ENCODE results near the gene LRCOL1.

The LRCOL1 gene

GRCh38 chr12:132618683-132619043 lies 8.3 kb upstream of the LRCOL1 start, which contains the start of gene P2RX2:
P2RX2 (plus strand) TSS chr12:132618776; CDS start chr12:132618817, 41 bp downstream.
- no peak for DNase-seq

DNA sequence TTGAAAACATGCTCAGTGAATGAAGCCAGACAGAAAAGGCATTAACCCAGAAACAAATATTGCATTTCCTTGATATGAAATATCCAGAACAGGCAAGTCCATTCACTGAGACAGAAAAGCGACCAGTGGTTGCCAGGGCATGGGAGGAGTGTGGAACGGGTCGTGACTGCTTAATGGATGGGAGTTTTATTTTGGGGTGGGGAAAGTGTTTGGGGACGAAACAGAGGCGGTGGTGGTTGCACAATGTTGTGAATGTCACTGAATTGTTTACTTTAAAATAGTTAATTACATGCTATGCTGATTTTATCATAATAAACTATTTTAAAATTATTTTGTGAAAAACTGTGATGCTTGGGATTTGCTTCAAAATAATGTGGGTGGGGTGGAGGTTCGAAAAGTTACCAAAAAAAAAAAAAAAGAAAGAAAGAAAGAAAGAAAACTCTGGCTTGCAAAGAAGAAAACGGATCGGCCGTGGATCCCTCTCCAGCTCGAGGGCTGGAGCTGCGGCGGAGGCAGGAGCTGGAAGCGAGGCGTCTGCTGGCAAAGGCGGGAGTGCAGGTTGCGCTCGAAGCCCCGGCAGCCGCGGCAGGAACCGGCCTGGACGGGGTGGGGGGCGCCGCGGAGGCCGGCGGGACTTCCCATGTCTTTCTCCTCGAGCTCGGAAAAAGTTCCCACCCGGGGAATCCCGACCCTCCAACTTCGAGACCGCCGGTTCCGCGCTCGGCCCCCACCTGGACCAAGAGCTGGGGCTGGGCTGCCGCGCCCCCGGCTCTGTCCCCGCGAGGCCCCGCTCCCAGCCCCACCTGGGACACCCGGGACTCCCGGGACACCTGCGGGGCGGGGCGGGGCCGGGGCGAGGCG lies 7.7 kb upstream of the LRCOL1 start:
- DNase-seq = no peak

- DNase-seq = no peak
These were observed 6.8 kb upstream of the LRCOL1 start for GRCh38 chr12:132617135-132617701.

DNA sequence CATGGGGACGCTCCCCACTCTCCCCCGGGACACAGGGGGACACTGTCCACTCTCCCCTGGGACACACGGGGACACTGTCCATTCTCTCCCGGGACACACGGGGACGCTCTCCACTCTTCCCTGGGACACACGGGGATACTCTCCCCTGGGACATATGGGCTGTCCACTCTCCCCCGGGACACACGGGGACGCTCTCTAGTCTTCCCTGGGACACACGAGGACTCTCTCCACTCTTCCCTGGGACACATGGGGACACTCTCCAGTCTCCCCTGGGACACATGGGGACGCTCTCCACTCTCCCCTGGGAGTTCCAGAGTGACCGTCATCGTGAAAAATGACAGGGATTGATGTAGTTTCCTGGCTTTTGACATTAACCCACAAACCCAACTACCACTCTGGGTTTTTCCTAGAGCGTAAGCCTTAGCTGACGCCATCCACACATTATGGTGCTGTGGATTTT lies 5.2 kb upstream of the LRCOL1 start:
- no peak for DNase-seq

DNA sequence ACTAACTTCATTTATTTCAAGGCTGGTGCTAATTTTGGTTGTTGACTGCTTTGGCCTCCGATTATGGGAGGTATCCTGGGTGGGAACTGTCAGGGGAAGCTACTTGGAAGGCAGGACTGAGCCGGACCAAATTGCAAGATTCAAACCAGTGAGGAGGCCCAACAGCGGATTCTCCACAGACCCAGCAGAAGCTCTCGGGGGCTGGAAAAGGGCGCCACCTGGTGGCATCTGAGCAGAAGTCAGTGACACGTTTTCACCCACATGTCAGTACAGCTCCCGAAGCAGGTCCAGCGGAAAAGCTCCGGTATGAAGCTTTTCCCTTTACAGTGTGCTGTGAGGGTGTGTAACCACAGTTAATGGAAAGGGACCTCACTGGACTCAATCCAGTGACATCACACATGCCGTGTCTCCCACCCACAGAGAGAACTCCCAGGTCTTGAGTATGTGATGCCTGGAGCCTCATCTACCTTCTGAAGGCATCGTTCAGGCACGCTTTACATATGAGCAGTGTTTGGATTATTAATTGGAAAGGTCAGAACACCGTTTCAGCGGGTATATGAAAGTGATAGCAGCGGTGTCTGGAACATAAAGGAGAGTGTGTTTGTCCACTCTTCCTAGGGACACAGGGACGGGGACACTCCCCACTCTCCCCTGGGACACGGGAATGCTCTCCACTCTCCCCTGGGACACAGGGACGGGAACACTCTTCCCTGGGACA lies 4.6 kb upstream of the LRCOL1 start:
- DNase-seq = peak; percentile 87

DNA sequence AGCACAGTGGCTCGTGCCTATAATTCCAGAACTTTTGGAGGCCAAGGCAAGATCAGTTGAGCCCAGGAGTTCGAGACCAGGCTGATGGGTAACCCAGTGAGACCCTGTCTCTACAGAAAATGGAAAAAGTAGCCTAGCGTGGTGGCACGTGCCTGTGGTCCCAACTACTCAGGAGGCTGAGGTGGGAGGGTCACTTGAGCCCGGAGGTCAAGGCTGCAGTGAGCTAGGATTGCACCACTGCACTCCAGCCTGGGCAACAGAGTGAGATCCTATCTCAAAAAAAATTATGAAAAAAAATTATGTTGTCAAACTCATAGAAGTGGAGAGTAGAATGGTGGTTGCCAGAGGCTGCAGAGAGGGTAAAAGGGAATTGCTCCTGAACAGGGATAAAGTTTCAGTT lies 3.6 kb upstream of the LRCOL1 start:
- DNase-seq = no peak

GRCh38 chr12:132611620-132612019 lies 1.2 kb upstream of the LRCOL1 start:
- DNase-seq = no peak

- DNase-seq = no peak
These were observed 652 bp upstream of the LRCOL1 start for GRCh38 chr12:132610866-132611602.

GRCh38 chr12:132608231-132609171 lies 1.9 kb downstream of the LRCOL1 start:
- no peak for DNase-seq

DNA sequence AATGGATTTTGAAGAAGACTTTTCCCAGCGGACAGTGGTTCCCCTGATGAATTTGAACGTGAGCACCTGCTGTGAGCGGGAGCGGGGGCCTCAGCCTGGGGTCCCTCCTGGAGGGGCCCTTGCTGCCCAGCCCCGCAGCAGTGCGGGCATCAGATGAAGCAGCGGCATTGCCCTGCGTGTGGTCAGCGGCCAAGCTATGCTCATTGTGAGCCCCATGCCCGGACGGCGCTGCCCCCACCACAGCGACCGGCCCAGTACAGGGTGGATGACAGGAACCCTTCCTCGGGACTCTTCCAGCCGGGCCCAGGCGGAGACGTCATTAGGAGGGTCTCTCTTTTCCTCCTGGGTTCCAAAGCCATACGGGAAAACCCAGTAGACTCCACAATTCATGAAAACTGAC lies 3.5 kb downstream of the LRCOL1 start:
- DNase-seq = no peak

- no peak for DNase-seq
These were observed 3.9 kb downstream of the LRCOL1 start for GRCh38 chr12:132606466-132606865.

GRCh38 chr12:132605892-132606291 lies 4.5 kb downstream of the LRCOL1 start:
- DNase-seq = no peak

GRCh38 chr12:132604668-132605441 lies 5.5 kb downstream of the LRCOL1 start:
- no peak for DNase-seq

DNA sequence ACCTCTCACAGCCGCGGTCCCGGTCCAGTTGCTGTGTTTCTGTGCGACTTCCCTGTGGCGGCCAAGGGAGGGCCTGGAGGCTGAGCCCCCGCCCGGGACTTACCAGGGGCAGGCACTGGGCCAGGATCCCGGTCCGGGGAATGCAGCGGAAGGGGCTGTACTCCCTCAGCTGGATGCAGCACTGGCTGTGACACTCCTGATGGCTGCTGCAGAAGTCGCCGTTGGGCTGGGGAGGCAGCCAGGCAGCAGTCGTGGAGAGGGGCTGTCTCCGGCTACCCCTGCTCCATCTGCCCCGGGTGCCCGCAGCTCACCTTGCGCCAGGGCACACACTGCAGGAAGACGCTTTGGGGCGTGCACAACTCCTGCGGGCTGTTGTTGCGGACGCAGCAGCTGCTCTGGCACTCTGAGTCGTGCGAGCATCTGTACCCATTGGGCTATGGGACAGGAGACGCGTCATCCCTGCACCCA lies 6.2 kb downstream of the LRCOL1 start:
- DNase-seq = no peak

- no peak for DNase-seq
These were observed 6.9 kb downstream of the LRCOL1 start for GRCh38 chr12:132603240-132604150.

GRCh38 chr12:132602572-132603239 lies 7.7 kb downstream of the LRCOL1 start:
- DNase-seq = no peak

DNA sequence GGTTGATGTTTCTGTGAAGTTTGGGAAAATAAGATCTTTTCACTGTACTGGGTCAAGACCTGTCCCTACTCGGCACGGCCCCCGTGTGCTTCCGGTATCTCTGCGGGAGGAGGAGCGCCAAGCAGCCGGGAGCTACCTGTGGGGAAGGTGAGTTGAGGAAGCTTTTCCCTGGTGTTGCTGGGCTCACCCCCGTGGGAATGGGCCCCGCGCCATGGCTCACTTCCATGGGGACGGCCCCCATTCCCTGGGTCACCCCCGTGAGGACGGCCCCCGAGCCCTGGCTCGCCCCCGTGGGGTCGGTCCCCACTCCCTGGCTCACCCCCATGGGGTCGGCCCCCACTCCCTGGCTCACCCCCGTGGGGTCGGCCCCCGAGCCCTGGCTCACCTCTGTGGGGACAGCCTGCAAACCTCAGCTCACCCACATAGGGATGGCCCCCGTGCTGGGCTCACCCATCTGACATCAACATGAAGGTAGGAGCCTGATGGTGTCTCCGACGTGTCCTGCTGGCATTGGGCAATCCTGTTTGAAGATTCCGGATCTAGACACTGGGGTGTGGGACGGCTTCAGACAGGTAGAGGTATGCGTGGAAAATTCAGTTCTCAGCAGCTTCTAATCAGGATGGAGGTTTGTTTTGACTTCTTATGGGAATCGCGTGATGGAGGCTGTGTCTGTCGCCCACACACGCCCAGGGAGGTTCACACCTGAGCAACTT lies 9.1 kb downstream of the LRCOL1 start:
- no peak for DNase-seq

Data from stimulated activated CD4-positive, alpha-beta T cell treated with anti-CD3 and anti-CD28 coated beads, Interleukin-15, amount 100 ng/mL, for 24 hours (primary cell).